Skeletal muscle tissue (tissue), 4 donors: ENCODE data around the gene PSAP. TPM values are rescaled to one million over a fixed set of nuclear protein-coding genes. Genes with fewer than 3 reads are reported as not detected.

Experiments
- H3K27ac ChIP-seq: one replicate; pipeline ENCODE4 v1.7.0; 2013; ENCODE audit warnings: mild to moderate bottlenecking, low read depth, low read length, inconsistent platforms
- H3K27me3 ChIP-seq, 3 donors: one replicate each; pipeline ENCODE4 v1.7.0; 2013; ENCODE audit warnings: low read length in 3 of 3; ENCODE audit not compliant: control insufficient read depth in 3 of 3, insufficient read depth in 3 of 3
- H3K36me3 ChIP-seq, 3 donors: one replicate each; pipeline ENCODE4 v1.7.0; 2013; ENCODE audit warnings: low read length in 3 of 3; ENCODE audit not compliant: control insufficient read depth in 3 of 3, insufficient read depth in 3 of 3
- H3K4me1 ChIP-seq, 3 donors: one replicate each; pipeline ENCODE4 v1.7.0; 2013; ENCODE audit warnings: low read length in 3 of 3, mild to moderate bottlenecking in 3 of 3; ENCODE audit not compliant: control insufficient read depth in 3 of 3, insufficient read depth in 3 of 3
- H3K4me3 ChIP-seq, 3 donors: one replicate each; pipeline ENCODE4 v1.7.0; 2013; ENCODE audit warnings: low read length in 3 of 3
- H3K9ac ChIP-seq, 3 donors: one replicate each; pipeline ENCODE4 v1.7.0; 2013; ENCODE audit warnings: low read length in 3 of 3, mild to moderate bottlenecking in 3 of 3, moderate library complexity in 2 of 3, low read depth in 1 of 3
- H3K9me3 ChIP-seq, 3 donors: one replicate each; pipeline ENCODE4 v1.7.0; 2013; ENCODE audit warnings: low read length in 3 of 3; ENCODE audit not compliant: control insufficient read depth in 3 of 3
- total RNA-seq: library from RNA; depleted of rRNA; stranded (reverse); fragments of >200 nt; gene quantifications from one replicate; pipeline ENCODE4 v1.2.3, GENCODE V29; 2014
- donor health status: Osteomylitis.

The PSAP gene
- total RNA-seq, 1 donor from 2014 or later = 369 TPM

DNA sequence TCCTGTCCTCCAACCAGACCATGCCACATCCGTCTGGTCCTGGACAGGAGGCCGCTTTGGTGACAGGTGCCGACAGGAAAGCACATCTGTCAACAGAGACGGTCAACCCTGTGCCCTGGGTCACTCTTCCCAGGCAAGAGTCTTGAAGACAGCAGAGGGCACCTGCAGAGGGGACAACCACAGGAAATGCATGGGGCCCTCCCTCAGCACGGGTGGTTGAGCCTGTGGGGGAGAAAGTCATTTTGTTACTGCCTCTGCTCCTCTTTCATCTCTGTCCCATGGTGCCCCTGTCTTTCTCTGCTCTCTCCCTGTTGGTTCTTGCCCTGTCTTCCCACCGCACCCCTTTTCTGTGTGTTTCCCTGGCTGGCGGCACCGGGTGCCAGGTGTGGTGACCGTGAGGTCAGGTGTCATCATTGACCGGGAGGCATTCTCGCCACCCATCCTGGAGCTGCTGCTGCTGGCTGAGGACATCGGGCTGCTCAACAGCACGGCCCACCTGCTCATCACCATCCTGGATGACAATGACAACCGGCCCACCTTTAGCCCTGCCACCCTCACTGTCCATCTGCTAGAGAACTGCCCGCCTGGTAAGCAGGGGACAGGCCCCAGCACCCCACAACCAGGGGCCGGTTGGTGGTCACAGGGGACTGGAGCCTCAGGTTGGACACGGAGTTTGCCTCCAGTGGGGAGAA, 60.2 kb downstream of the PSAP start:
- no peak overlapping the region for H3K9ac ChIP-seq
- H3K27me3 ChIP-seq = no peaks in the 10 kb centered on the region
- no peak overlapping the region for H3K27ac ChIP-seq

DNA sequence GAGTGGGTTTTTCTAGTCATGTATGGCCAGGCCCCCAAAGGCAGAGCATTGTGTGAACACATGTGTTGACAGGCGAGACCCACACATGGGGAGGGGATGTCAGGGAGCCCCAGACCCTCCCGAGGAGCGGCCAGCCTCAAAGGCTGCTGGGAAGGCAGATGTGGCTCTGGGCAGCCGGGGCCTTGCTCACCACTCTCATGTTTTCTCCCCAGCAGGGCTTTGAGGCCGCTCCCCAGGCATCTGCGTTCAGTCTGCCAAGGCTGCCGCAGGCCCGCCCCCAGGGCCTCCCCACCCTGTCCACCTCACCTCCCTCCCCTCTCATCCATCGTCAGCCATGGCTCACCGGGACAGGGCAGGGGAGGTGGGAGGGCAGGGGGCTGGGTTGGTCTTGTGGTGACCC, 61.2 kb downstream of the PSAP start:
- H3K4me3 ChIP-seq = no peak overlapping the region
- H3K9me3 ChIP-seq = no peaks in the 10 kb centered on the region
- no peak overlapping the region for H3K27ac ChIP-seq
- H3K27me3 ChIP-seq = no peaks in the 10 kb centered on the region
- no peak overlapping the region for H3K9ac ChIP-seq
- no peaks in the 10 kb centered on the region for H3K36me3 ChIP-seq
- no peaks in the 10 kb centered on the region for H3K4me1 ChIP-seq

More for the DNA sequence above, 60.2 kb downstream of the PSAP start:
- Histone ChIP-seq H3K4me1 (no peaks in the 10 kb centered on the region), H3K4me3 (no peak overlapping the region), H3K36me3 (no peaks in the 10 kb centered on the region), H3K9me3 (no peaks in the 10 kb centered on the region)

DNA sequence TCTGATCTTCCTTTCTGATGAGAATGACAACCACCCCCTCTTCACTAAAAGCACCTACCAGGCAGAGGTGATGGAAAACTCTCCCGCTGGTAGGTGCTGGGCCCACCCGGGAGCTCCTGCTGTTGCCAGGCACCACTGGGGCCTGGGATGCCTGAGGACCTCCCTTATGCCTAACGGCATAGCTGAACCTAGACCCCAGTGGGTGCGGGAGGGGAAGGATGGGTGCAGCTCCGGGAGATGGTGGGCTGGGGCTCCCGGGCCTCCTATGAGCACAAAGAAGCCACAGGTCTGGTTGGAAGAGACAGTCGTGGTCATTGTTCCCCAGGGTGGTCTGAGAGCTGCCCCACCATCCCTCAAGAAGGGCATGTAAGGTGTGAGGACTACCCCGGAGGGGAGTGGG, 62.1 kb downstream of the PSAP start:
- no peak overlapping the region for H3K9ac ChIP-seq
- H3K27me3 ChIP-seq = no peaks in the 10 kb centered on the region
- H3K4me1 ChIP-seq = no peaks in the 10 kb centered on the region
- no peak overlapping the region for H3K4me3 ChIP-seq
- no peaks in the 10 kb centered on the region for H3K36me3 ChIP-seq
- no peaks in the 10 kb centered on the region for H3K9me3 ChIP-seq
- H3K27ac ChIP-seq = no peak overlapping the region

DNA sequence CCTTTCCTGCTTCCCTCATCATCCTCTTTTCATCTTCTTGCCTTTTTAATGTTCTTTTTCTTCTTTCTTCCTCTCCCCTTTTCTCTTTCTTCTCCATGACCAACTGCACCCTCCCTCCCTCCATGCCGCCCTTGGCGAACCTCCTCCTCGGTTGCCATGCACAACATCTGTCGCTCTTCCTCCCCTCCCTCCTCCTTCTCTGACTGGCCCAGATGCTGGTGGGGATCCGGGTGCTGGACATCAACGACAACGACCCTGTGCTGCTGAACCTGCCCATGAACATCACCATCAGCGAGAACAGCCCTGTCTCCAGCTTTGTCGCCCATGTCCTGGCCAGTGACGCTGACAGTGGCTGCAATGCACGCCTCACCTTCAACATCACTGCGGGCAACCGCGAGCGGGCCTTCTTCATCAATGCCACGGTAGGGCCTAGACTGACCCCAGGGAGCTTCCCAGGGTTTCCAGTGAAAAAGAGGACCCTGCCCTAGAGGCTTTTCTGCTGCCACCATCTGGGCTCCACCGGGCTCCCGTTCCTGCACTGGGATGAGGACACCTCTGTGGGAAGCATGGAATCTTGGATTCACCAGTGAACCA, 66.3 kb downstream of the PSAP start:
- H3K9ac ChIP-seq = no peak overlapping the region
- no peaks in the 10 kb centered on the region for H3K9me3 ChIP-seq
- no peak overlapping the region for H3K4me3 ChIP-seq
- H3K36me3 ChIP-seq = no peaks in the 10 kb centered on the region
- peaks cover 0 to 3% (median 0%) of the 10 kb centered on the region in 3 donors for H3K27me3 ChIP-seq
- no peak overlapping the region for H3K27ac ChIP-seq
- peaks cover 0 to 6% (median 0%) of the 10 kb centered on the region in 3 donors for H3K4me1 ChIP-seq

DNA sequence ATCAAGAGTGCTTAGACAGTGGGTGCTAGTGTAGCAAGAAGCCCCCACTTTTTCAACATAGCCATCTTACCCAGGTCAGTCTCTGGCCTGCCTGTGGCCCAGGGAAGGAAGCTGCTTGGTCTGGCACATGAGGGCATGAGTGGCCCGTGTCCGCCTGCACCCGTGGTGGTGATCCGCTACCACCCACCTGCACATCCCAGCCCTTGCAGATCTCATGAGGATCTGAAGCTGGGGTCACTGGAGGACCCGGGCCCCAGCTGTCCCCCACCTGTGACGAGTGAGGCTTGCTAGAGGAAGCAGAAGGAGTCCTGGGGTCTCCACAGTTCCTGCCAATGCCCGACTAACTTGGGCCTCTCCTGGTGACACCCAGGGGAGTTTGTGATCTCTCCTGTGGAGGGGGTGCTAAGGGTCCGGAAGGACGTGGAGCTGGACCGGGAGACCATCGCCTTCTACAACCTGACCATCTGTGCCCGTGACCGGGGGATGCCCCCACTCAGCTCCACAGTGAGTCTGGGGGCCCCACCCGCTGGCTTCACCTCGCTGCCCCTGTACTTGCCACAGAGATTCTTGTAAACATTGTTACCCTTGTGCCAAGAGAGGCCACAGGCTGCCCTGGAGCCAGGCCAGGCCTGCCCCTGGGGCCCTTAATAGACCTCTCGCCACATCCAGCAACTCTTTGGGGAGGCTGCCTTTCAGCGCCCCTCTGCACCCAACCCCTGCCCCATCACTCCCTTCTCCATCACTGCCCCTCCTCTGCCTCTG, 67.0 kb downstream of the PSAP start:
- Histone ChIP-seq H3K9ac (no peak overlapping the region), H3K9me3 (no peaks in the 10 kb centered on the region), H3K4me3 (no peak overlapping the region), H3K27ac (no peak overlapping the region), H3K36me3 (no peaks in the 10 kb centered on the region), H3K27me3 (peaks cover 0 to 3% (median 0%) of the 10 kb centered on the region in 3 donors), H3K4me1 (peaks cover 0 to 6% (median 0%) of the 10 kb centered on the region in 3 donors)

DNA sequence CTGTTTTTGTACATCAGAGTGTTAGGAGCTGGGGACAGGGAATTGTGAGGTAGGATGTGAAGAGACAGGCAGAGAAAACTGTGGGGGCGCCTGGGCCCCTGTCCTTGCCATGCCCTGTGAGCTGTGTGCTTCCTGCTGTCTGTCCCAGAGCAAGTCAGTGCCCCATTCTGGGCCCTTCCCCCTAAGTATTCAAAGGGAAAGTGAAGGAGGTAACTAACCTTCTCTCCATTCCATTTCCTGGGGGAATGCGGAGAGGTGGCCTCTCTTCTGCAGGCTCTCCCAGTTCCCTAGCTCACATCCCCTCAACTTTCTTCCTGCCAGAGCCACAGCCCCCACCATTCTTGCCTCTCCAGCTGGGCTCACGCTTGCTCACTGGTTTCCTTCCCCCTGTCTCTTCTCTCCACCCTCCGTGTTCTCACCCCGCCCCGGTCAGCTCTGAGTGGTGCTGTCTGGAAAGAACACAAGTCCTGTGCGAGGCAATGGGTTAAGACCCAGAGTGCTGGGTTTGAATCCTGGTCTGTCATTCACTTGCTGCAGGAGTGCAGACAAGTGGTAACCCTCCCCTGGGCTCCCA, 68.0 kb downstream of the PSAP start:
- no peaks in the 10 kb centered on the region for H3K9me3 ChIP-seq
- H3K36me3 ChIP-seq = no peaks in the 10 kb centered on the region
- H3K9ac ChIP-seq = no peak overlapping the region
- no peak overlapping the region for H3K27ac ChIP-seq
- peaks cover 0 to 3% (median 0%) of the 10 kb centered on the region in 3 donors for H3K27me3 ChIP-seq
- no peak overlapping the region for H3K4me3 ChIP-seq
- H3K4me1 ChIP-seq = peaks cover 0 to 6% (median 0%) of the 10 kb centered on the region in 3 donors

DNA sequence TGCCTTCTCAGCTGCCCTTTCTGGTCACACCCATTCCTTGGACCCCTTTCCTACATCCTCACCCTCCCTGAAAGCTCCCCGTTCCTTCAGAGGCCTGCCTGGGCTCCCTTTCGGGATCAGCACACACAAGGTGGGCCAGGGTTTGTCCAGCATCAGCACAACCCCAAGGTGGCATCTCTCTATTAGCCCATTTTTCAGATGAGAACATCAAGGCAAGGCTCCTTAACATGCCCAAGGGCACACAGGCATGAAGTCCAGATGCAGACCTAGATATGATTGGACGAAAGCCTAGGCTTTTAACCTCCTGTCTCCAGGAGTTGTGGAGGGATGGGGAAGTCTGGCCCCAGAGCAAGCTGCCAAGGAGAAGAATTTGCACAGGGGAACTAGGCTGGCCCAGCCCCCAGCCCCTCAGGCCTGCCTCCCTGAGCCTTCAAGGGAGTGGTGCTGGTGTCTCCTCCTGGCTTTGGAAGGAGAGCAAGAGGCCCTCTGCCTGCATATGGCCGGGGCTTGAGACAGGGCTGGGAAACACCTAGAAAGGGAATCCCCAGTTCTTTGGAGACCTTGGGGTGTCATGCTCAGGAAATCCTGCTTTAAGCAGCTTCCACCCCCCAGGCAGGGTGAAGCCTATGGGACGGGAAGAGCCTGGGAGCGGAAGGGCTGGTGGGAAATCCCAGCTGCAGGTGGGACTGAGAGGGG, 68.7 kb downstream of the PSAP start:
- Histone ChIP-seq H3K9me3 (no peaks in the 10 kb centered on the region), H3K4me1 (peaks cover 0 to 6% (median 0%) of the 10 kb centered on the region in 3 donors), H3K27ac (no peak overlapping the region), H3K4me3 (no peak overlapping the region), H3K36me3 (no peaks in the 10 kb centered on the region), H3K27me3 (peaks cover 0 to 3% (median 0%) of the 10 kb centered on the region in 3 donors), H3K9ac (no peak overlapping the region)

DNA sequence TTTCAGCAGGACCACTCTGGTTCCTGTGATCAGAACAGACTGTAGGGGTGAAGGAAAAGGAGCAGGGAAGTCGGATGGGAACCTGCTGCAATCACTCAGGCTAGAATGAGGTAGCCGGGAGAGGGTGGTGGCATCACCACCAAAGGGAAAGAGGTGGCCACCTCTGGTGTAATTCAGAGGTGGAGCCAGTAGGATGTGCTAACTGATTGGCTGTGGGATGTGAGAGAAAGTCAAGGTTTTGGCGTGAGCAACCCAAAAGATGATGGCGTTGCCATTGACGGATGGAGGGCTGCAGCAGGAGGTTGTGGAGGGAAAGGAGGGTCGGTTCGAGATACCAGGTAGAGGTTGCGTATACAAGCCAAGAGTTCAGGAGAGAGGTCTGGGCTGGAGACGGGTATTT, 70.3 kb downstream of the PSAP start:
- peaks cover 0 to 3% (median 0%) of the 10 kb centered on the region in 3 donors for H3K27me3 ChIP-seq
- peaks cover 3 to 6% (median 4%) of the 10 kb centered on the region in 3 donors for H3K4me1 ChIP-seq
- H3K36me3 ChIP-seq = no peaks in the 10 kb centered on the region
- no peak overlapping the region for H3K4me3 ChIP-seq
- H3K9me3 ChIP-seq = no peaks in the 10 kb centered on the region
- H3K9ac ChIP-seq = no peak overlapping the region
- H3K27ac ChIP-seq = no peak overlapping the region

DNA sequence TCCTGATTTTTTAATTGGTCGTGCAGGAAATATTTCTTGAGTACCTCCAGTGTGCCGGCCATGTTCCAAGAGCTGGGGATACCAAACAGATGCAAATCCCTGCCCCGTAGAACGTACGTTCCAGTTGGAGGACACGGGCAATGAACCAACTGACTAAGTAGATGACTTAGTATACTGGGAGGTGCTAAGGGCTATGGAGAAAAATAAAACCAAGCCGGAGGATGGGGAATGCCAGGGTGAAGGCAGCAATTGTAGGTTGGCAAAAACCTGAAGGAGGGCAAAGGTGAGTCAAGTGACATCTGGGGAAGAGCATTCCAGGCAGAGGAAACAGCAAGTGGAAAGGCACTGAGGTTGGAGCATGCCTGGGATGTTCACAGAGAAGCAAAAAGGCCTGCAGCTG, 70.9 kb downstream of the PSAP start:
- peaks cover 9 to 12% (median 10%) of the 10 kb centered on the region in 3 donors for H3K4me1 ChIP-seq
- no peaks in the 10 kb centered on the region for H3K36me3 ChIP-seq
- H3K4me3 ChIP-seq = no peak overlapping the region
- H3K27ac ChIP-seq = no peak overlapping the region
- peaks cover 0 to 3% (median 0%) of the 10 kb centered on the region in 3 donors for H3K27me3 ChIP-seq
- H3K9me3 ChIP-seq = no peaks in the 10 kb centered on the region
- H3K9ac ChIP-seq = no peak overlapping the region
